Nasal cavity respiratory epithelium epithelial cell of viscerocranial mucosa (primary cell): ENCODE measurements around the gene OR52E8. TPM values are rescaled to one million over a fixed set of nuclear protein-coding genes. Genes with fewer than 3 reads are reported as not detected.

Experiments
- total RNA-seq: library from RNA; depleted of rRNA; stranded (reverse); fragments of >200 nt; gene quantifications from 2 replicates; pipeline ENCODE4 v1.2.3, GENCODE V29; 2014

Gene OR52E8
- not detected in 2 replicates for total RNA-seq

DNA sequence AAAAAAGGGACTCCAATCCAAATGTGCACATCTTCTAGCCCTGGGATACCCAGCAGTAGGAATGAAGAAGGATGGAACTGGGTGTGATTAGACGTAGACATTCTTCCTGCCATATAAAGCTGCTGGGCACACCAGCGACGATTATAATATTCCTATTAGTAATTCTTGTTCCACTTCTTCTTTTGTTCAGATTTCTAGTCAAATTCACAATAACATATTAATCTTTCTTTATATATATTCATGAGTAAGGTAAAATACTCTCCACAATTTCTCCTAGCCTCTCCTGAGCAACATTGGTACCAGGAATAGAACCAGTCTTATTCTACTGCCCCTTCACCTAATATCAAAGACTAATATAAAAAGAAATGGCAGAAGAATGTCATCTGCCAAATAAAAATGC, at the start of gene OR52E8:
TSS of gene OR52E8 (minus strand) at position 101 of the 400 bp plus-strand sequence. CDS start at position 101, 0 bp downstream.

DNA sequence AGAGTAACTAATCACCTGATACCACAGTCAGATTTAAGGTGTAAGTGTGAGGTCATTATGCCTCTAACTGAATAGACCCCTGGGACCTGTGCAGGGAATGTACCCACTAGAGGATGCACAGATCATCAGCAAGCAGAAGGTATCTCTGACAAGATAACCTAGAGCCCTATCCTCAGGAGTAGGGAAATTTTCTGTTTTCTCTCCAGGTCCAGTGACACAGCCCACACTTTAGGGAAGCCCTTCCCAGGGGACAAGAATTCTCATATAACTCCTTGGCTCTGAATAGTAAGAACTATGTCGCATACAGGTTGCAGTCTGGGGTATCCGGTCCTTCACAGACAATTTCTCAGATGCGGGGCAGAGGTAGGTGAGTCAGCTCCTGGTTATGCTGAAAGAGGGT, 35.4 kb upstream of the OR52E8 start, which contains the start of gene OR52E5:
TSS of gene OR52E5 (plus strand) at position 301 of the 400 bp plus-strand sequence. CDS start 7,569 bp downstream, outside the sequence.

DNA sequence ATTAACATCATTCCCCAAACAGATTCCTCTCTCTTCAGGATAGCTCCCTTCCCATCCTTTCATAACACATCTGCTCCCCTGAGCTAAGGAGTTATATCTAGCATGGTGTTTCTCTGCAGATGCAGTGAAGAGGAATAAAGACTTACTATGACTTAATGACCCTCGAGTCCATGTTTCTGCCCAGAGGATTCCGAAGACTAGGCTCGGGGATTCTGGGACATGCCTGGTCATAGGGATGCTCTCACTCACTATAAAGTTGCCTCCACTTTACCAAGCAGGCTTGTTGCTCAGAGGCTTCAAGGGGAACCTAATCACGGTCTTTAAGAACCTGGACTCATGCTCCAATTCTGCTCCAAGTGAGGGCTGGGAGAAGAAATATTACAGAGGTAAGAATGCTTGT, 22.8 kb upstream of the OR52E8 start, which contains the start of gene OR52E4:
TSS of gene OR52E4 (plus strand) at position 301 of the 400 bp plus-strand sequence. CDS start 3,664 bp downstream, outside the sequence.

DNA sequence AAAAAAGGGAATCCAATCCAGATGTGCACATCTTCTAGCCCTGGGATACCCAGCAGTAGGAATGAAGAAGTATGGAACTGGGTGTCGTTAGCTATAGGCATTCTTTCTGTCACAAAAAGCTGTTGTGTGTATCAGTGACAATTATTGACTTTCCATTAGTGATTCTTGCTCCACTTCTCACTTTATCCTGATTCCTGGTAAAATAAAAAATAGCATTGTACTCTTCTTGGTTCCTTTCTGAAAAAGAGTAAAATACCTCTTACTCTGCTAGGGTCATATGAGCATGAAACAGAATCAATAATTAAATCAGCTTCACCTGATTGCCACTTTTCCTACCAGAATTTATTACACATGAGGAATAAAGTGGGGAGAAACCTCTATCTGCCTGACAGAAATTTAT, 15.7 kb downstream of the OR52E8 start, which contains the start of gene OR52E6:
TSS of gene OR52E6 (minus strand) at position 101 of the 400 bp plus-strand sequence. CDS start at position 101, 0 bp downstream.

DNA sequence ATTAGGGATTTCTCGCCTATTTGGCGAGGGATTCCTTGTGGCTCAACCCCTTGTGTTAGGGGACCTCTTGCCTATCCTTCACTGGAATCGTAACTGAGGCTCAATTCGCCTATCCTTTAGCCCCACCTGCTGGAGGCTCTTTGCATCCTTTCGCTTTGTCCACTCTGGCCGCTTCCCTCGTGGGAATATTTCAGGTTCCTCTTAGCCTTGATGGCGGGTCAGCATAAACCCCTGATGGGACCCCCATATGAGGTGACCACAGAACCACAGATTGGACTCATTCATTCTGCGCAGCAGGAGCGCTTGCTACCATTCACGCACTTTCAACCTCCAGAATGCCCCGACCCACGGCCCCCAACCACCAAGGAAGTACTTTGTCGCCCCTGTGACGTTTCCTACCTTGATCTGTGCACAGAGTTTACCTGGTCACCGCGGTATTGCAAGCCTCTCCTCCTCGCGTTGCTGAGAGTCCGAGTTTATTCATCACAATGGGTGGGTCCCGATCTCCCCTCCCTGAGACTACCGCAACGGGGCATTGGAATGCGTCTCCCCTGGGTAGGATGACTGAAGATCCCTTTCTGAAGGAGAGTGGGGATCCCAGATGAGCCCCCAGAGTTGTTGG, 48.9 kb downstream of the OR52E8 start, which contains the start of gene OR52N2:
TSS of gene OR52N2 (plus strand) at position 425 of the 622 bp plus-strand sequence. CDS start 11,412 bp downstream, outside the sequence.

Other genes starting within 250 kb of the OR52E8 start
- 3.8 and 6.2 TPM in 2 replicates for gene TRIM34, start 232.7 kb downstream of the OR52E8 start, total RNA-seq
- gene TRIM5, start 172.6 kb downstream of the OR52E8 start, total RNA-seq = 31.1 and 36.0 TPM in 2 replicates
- gene TRIM22, start 167.9 kb downstream of the OR52E8 start, total RNA-seq = 20.8 and 72.0 TPM in 2 replicates
- gene OR56B1, start 121.2 kb downstream of the OR52E8 start, total RNA-seq = not detected in 2 replicates
- gene OR52N4, start 103.4 kb downstream of the OR52E8 start, total RNA-seq = not detected in 2 replicates
- gene OR52N5, start 74.3 kb downstream of the OR52E8 start, total RNA-seq = not detected in 2 replicates
- not detected in 2 replicates for gene OR52N1, start 66.4 kb downstream of the OR52E8 start, total RNA-seq
- not detected in 2 replicates for gene OR52N2, start 48.8 kb downstream of the OR52E8 start, total RNA-seq
- gene OR52E6, start 15.8 kb downstream of the OR52E8 start, total RNA-seq = not detected in 2 replicates
- gene OR52E4, start 22.9 kb upstream of the OR52E8 start, total RNA-seq = not detected in 2 replicates
- gene OR52E5, start 35.5 kb upstream of the OR52E8 start, total RNA-seq = not detected in 2 replicates
- not detected in 2 replicates for gene OR56A3, start 84.6 kb upstream of the OR52E8 start, total RNA-seq
- not detected in 2 replicates for gene OR56A5, start 110.8 kb upstream of the OR52E8 start, total RNA-seq
- gene OR52L1, start 129.3 kb upstream of the OR52E8 start, total RNA-seq = not detected in 2 replicates
- gene OR56A4, start 149.3 kb upstream of the OR52E8 start, total RNA-seq = not detected in 2 replicates
- gene OR56A1, start 173.1 kb upstream of the OR52E8 start, total RNA-seq = not detected in 2 replicates
- gene OR56B4, start 250.0 kb upstream of the OR52E8 start, total RNA-seq = not detected in 2 replicates